GM18909 (cell line): ENCODE measurements around the gene DISC1.

ENCODE experiments used
- ATAC-seq: cut with Tn5 transposase; IDR thresholded peaks from one replicate; pipeline ENCODE4 v1.9.1; 2021; ENCODE audit warnings: mild to moderate bottlenecking; ENCODE audit not compliant: unreplicated experiment, poor library complexity

Gene DISC1

DNA sequence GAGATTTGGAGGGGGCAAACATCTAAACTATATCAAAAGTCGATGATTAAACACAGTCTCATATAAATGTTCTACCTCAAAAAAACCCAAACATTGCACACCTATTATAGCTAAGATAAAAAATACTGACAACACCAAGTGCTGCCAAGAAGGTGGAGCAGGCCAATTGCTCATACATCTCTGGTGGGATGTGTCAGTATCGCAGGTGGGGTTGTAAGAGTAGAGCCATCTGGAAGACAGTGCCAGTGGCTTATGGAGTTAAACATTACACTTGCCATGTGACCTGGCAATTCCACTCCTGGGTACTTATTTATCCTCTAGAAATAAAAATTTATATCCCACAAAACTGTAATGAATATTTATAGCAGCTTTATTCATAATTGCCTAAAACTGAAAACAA, 213.4 kb downstream of the DISC1 start:
- ATAC-seq = no peak

DNA sequence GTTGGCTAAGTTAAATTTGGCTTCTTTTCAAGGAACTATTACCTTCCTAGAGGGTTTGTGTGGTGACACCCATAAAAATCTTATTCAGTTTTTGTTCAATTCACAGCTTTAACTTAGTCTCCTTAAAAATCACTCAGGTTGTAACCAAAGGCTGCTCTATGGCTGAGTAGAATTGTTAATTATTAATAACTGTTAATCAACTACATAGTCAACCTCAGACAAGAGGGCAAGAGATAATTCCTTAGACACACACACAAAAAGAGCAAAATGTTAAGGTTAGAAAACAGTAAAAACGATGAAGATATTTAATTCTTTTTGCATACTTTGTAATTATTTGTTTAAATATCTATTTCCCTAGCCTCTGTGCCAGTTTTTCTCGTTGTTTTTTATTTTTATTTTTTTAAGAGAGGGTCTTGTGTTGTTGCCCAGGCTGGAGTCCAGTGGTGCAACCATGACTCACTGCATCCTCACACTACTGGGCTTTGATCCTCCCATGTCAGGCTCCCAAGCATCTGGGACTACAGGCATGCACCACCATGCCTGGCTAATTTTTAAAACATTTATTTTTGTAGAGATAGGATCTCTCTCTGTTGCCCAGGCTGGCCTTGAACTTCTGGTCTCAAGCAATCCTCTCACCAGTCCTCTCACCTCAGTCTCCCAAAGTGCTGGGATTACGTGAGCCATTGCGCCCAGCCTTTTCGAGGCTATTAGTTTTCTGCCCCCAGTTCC, 215.2 kb downstream of the DISC1 start:
- no peak for ATAC-seq

DNA sequence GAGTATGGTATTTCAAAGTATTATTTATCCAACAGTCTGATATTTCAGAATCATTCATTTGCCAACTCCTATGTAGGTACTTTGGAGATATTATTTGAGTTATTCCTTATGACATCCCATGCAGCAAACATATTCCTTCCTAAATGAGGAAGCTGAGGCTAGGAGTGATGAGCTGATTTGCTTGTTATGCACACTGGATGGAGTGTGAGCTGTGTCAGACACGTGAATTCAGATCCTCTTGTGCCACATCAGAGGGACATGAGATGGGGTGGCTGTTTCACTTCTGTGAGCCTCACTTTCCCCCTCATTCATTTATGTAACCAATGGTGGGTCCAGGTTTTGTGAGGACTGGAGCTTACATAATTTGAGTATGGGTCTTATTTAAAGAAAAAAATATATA, 215.9 kb downstream of the DISC1 start:
- ATAC-seq = no peak

DNA sequence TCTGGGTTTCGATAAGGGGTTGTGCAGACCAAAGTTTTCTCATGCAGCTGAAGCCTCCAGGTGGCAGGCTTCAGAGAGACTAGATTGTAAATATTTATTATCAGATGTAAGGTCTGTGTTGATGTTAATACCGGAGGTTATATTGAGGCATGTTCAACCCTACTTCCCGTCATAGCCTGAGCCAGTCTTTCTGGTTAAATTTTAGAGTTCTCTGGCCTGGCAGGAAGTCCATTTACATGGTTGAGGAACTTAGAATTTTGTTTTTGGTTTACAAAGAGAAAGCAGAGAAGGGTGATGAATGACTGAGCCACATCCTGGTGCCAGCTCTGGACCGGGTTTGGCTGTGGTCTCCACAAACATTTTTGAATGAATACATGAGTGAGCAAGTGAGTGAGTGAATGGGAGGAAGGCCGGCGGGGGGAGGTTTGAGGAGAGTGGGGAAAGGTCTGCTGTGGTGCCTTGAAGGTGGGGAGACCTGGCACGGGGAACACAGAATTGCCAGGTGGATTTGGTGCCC, 218.5 kb downstream of the DISC1 start:
- ATAC-seq = peak; percentile 54

DNA sequence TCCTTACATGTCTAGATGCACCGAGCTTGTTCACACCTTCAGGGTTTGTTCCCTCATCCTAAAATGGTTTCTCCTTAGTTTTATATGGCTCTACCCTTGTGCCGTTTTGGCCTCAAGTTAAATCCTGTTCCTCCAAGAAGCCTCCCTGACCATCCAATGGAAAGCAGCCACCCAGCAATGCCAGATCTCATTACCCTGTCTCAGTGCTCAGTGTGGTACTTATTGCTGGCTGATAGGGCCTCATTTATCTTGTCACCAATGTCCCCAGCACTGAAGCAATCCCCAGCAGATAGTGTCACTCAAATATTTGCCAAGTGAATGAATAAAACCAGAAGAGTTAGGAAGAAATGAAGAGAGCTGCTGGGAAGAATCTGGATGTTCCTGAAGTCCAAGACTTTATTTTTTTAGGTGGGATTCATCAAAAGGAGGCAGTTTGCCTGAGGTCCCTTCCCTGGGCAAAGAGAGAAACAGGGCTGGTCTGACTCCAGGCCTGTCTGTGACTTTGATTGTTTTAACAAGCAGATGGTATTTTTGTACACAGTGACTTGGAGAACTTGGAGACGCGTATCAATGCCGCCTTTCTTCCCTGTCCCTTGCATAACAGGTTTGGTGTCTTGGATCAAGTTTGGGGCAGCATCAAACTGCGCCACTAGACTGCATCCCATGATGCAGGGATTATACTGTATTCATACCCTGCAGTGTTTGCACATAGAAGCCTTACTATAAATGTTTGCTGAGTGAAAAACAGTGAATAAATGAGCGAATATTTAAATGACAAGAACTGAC, 221.2 kb downstream of the DISC1 start:
- no peak for ATAC-seq

DNA sequence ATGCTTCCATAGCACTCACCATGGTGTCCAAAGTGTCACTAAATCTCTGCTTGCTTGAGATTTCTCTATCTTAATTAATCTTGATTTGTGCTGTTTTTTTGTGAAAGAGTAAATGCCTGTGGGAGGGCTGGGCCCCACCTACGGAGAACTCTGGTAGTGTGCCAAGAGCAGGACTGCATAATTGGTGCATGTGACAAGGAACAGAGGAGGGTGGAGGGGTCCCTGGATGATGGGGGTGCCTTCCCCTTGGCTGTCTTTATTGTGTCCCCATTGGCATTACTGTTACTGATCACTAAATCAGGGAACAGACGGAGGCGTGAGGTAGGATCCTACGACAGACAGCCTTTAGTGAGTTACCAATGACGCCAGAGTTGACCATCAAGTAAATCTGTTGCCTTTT, 223.4 kb downstream of the DISC1 start:
- no peak for ATAC-seq

DNA sequence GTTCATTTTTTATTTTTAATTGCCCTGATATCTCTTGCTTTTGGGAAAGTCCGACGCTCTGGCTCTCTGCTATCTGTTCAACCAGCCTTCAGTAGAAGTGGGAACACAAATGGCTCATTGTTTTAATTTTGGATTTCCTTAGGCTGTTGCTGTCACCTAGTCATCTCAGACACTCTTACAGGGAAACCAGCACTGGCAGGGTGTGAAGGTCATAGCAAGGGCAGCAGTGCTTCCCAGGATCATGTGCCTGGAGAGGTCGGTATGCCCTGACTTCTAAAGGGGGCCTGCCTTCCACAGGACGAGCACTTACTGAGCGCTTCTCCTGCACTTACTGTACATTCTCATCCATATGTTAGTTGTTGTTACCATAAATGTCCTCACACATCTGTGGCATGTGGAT, 224.2 kb downstream of the DISC1 start:
- no peak for ATAC-seq

DNA sequence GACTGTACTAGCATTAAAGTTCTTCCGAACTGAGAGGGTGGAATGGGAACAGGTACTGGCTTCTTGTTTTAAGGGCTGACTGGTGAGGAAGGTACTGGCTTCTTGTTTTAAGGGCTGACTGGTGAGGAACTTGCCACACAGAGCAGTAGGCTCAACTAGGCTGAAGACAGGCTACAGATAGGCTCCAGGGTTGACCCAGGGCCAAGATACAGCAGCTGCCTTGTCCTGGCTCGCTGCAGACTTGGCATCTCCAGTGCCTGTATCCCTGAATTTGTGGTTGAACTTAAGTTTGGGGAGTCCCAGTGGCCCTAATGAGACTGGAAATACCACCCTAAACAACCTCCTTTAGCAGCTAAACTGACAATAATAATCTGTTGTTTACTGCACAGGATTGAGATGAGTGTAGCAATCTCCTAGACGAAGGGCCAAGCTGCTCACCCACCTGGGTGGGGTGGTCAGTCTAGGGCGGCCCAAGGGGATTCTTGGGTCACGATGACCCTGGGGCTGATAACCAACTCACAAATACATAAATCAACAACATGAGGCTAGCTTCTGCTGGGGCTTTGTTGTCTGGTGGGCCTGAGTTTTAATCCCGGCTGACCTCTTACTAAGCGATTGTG, 227.1 kb downstream of the DISC1 start:
- ATAC-seq = no peak

DNA sequence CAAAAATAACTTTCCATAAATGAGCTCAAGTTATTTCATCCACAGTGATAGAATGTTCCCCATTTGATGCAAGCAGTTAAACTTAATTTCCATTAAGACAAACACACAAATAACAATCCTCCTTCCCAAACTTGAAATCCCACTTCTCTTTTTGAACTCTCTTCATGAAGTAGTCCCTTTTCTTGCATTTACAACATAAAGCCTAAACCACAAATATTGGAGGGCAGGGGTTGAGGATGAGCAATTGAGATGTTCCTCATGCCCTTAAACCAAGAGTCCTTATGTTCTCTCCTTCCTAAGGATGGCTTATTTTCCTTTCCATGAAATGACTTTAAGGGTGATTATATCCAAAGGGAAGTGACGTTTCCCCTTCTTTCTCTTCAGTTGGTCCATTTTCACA, 228.8 kb downstream of the DISC1 start:
- ATAC-seq = no peak

DNA sequence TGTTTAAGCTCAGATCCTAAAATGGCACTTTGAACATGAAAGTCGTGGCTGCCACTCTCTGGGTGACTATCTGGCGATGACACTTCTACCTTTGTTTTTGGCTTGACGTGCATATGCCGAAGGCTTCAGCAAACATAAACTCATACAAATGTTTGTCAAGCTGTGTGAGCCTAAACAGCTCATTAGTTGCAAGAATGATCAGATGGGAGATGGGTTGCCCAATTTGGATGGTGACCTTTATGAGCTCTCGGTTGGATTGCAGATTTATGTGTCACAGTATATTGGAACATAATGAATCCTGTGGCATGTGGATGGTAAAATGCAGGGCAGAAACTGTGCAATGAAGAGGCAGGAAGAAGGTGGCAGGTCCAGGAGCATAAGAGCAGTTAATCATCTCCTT, 229.3 kb downstream of the DISC1 start:
- no peak for ATAC-seq

DNA sequence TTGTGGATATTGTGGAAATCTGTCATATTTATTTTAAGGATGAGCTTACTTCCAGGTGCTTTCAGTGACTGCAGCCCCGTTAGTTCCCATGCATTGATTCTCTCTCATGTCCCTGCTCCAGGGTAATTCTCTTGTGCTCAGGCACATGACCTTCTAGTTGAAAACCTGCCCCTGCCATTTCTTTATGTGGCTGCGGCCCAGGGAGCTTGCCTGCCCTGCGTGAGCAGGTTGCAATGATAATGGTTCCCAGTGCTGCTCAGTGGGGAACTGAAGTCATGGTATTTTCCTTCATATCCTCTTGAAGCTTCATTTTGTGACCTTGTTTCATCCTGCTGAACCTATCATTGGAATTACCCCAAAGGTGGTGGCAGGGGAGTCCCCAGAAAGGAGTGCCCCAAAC, 229.8 kb downstream of the DISC1 start:
- ATAC-seq = no peak

DNA sequence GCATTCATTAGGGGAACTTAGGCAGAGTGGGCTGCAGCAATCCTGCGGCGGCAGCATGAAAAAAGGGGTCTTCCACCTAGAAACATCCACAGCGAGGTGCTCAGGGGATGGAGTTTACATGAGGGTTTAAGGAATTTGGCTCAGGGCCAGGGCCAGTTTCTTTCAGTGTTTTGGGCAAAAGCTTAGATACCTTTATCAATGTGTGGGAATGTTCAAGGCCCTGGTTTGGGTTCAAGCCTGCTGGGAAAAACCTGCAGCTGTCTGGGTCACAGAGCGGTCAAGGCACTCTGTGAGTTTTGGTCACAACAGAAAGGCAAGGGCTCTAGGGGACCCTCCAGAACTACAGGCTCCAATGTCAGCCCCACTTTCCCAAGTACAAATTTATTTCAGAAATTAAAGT, 230.3 kb downstream of the DISC1 start:
- ATAC-seq = no peak

DNA sequence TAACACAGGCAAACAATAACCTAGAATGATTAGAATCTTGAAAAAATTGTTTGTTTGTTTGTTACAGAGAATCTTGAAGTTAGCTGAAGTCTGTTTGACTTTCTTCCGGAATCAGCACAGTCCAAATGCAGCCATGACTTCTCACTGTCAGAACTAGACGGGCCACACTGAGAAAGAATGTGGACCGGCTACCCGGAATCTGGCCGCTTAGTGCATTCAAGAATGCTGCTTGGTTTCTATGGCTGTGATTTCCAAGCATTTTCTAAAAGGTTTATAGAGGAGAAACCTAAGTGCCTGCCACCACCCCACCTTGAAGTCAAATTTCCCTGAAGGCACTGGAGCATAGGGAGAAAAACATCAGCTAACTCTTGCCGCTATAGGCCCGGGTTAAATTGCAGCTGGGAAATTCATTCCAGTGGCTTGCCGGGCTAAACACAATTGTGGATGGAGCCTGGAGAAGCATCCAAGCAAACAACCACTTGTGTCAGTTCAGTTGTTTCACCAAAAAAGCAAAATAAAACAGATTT, 231.1 kb downstream of the DISC1 start:
- ATAC-seq = no peak

DNA sequence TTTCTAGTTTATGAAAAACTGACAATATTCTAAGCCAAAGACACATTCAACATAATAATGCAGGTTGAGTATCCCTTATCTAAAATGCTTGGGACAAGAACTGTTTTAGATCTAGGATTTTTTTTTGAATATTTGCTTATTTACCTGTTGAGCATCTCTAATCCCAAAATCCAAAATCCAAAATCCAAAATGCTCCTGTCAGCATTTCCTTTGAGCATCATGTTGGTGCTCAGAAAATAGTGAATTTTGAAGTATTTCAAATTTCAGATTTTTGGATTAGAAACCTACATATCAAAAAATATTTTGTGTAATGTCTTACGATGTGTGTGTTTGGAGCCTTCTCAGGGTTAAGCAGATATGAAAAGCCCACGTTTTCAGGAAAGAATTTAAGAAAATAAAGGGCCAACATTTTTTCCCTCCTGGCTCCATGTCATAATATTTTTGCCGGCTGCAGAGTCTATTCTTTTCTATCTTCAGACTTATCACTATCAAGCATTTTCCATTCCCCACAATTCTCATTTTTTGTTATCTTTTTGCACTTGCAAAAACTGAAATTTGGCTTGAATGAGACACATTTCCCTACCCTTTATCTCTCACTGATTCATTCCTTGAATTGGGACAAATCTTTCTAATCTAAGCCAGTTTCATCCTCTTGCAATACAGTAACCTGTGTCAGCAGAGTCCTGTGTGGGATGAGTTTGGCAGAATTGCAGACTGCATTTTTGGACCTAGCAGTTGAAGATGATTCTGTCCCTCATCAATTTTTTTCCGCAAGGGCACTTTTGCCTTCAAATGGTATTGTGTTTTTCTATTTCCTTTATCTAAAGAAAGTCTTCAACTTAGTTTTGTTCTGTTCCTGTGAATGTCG, 233.9 kb downstream of the DISC1 start:
- no peak for ATAC-seq

DNA sequence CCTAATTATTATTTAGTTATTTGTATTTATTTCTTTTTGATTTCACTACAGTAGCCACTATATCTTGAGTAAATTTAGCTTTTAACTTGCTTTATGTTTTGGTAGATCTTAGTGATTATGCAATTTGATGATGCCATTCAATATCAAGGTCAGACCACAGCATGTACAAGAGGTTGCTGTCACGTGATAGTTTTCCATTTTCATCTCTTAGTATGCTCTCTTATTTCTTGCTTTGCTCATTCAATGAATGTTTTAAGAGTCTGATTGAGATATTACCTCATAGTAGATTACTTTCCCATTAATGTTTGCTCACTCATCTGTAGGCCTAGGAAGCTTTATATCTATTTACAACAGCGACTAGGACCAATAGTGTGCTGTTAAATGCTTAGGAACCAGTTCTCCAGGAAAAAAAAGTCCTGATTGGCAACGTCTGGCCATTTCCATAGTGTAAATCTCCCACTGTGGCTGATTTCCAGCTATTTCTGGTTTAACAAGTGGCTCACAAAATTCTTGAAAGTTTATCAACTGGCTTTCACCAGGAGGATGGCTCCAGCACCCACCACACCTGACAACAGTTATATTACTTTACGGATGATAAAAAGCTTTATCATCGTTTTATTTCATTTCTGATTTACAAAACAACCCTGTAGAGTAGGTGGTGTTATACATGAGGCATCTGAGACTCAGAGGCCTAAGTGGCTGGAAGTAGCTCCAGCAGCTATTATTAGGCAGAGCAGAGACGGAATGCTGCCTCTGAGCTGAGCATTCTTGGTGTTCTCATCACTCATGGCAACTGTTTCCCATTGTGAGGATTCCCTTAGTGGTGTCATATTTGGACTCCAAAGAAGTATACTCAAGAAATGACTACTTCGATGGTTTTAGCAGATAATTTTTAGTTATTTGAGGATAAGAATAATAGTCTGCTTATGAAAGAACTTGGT, 235.2 kb downstream of the DISC1 start:
- no peak for ATAC-seq

DNA sequence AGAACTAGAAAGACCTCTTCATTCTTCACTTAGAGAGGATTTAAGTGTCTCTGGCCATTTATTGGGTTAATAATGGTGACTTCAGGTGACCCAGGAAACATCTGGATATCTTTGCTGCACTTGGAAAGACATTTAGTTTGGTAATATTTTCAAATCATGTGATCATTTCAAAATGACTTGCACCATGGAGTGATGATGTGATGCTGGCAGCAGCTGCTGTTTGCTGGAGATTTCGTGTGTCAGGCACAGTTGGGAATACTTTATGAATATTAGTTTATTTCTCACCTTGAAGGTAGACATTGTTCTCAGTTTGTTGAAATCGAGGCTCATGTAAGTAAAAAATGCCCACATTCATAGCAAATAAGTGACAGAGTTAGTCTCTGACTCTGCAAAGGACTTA, 236.0 kb downstream of the DISC1 start:
- ATAC-seq = no peak

DNA sequence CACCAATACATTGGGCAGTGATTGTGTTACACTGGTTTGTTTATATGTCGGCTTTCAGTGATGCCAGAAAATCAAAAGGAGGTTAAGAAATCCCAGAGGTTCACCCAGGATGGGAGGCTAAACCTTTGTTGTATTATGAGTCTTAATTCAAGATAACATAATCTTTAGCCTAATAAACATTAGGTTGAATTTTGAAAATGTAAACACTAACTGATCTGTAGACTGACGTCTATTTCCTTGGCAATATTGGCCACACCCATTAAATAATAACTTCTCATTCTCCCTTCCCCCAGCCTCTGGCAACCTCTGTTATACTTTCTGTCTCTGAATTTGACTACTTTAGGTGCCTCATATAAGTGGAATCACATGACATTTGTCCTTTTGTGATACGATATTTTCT, 238.7 kb downstream of the DISC1 start:
- ATAC-seq = no peak

DNA sequence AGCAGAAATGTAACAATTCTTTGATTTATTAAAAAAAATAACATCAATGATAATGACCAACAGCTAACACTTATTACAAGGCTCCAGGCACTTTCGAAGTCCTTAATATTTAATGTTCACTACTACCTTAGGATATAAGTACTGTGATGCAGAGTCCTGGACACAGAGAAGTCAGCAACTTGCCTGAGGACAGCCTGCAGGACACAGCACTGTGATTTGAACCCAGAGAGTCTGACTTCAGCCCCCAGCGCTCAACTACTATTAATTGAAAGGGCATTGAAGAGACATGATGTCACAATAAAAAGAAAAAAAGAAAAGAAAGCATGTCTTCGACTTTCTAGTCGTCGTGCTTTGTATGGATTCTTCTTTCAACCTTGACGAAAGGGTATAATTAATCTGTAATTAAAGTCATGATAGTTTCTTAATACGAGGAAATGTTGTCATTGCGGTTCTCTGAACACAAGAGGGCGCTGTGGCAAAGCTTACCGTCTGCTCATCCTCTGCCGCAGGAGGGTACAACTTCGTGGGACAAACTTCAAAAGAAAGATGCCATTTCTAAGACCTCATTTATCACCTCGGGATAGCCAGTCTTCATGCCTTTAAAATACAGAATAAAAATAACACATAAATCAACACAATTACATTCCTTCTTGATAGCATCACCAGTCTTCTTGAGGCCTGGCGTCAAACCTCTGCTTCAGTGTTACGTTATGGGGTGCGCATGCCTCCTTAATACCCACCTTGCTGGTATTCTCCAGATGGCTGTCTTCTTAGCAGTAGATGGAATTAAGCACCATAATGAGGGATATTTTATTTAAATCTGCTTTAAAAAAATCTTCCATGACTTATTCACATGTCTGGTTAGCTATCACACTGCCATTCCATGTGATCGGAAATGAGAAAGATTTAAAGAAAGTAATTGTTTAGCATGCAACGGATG, 240.1 kb downstream of the DISC1 start:
- no peak for ATAC-seq
